Peyer's patch (tissue), 4 donors: ENCODE results near the gene SLC38A6.

ENCODE experiments used
- POLR2A ChIP-seq, 2 donors: fragments of 450-650 bp; IDR thresholded peaks; one replicate each; pipeline ENCODE4 v1.5.1; 2017; ENCODE audit warnings: antibody characterized with exemption in 2 of 2, mild to moderate bottlenecking in 2 of 2, moderate library complexity in 2 of 2
- TF ChIP-seq, protein P1 (sequence below), 6 experiments: fragments of 450-650 bp in 4 of 6; fragments of 200-600 bp in 2 of 6; sonication (generic) in 1 of 6; IDR thresholded peaks; one replicate each; pipeline ENCODE4 v1.5.1; 2017 to 2019; ENCODE audit warnings: antibody characterized with exemption in 6 of 6, mild to moderate bottlenecking in 3 of 6, moderate library complexity in 1 of 6

- TF ChIP-seq, protein P1, sequence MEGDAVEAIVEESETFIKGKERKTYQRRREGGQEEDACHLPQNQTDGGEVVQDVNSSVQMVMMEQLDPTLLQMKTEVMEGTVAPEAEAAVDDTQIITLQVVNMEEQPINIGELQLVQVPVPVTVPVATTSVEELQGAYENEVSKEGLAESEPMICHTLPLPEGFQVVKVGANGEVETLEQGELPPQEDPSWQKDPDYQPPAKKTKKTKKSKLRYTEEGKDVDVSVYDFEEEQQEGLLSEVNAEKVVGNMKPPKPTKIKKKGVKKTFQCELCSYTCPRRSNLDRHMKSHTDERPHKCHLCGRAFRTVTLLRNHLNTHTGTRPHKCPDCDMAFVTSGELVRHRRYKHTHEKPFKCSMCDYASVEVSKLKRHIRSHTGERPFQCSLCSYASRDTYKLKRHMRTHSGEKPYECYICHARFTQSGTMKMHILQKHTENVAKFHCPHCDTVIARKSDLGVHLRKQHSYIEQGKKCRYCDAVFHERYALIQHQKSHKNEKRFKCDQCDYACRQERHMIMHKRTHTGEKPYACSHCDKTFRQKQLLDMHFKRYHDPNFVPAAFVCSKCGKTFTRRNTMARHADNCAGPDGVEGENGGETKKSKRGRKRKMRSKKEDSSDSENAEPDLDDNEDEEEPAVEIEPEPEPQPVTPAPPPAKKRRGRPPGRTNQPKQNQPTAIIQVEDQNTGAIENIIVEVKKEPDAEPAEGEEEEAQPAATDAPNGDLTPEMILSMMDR (IDR thresholded peaks at IDR 0.05), result no peak
- TF ChIP-seq POLR2A (IDR thresholded peaks at IDR 0.05), result no peak
Measured at GRCh38 chr14:61091657-61092273, 110.7 kb downstream of the SLC38A6 start.
